Measurements from ENCODE around the gene PTPN14.

DNA sequence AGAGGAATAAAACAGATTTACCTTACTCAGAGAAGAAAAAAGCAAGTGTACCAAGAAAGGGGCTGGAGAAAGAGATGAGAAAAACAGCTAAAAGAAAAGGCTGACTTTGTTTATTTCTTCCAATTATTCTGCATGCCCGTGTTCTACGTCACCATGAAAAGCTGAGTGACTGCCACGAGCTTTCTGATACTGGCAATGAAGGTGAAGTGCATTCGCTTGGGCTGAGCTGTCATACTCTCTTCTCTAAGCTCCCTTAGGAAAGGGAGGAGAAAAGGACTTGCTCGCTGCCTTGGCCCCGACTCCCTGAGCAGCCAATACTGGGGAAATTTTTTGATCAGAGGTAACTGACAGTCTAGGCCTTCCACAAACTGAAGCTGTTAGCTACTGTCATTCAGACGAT lies 165.1 kb downstream of the PTPN14 start:
- TF ChIP-seq, protein P1, sequence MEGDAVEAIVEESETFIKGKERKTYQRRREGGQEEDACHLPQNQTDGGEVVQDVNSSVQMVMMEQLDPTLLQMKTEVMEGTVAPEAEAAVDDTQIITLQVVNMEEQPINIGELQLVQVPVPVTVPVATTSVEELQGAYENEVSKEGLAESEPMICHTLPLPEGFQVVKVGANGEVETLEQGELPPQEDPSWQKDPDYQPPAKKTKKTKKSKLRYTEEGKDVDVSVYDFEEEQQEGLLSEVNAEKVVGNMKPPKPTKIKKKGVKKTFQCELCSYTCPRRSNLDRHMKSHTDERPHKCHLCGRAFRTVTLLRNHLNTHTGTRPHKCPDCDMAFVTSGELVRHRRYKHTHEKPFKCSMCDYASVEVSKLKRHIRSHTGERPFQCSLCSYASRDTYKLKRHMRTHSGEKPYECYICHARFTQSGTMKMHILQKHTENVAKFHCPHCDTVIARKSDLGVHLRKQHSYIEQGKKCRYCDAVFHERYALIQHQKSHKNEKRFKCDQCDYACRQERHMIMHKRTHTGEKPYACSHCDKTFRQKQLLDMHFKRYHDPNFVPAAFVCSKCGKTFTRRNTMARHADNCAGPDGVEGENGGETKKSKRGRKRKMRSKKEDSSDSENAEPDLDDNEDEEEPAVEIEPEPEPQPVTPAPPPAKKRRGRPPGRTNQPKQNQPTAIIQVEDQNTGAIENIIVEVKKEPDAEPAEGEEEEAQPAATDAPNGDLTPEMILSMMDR (IDR thresholded peaks at IDR 0.05), result no peak
- no peak for TF ChIP-seq ZFX (IDR thresholded peaks at IDR 0.05; ENCODE audit: borderline replicate concordance)

Measured in 22Rv1 (cell line).